Neural cell (in vitro differentiated cells): Measurements from ENCODE around the gene SPTBN2.

Source experiments
- CTCF ChIP-seq: fragments of 450-650 bp; IDR thresholded peaks from 2 replicates; pipeline ENCODE4 v1.5.1; 2014; ENCODE audit warnings: antibody characterized with exemption, mild to moderate bottlenecking, moderate library complexity; ENCODE audit not compliant: poor library complexity, severe bottlenecking
- EP300 ChIP-seq: fragments of 450-650 bp; conservative IDR thresholded peaks from 2 replicates; pipeline ENCODE4 v1.6.1; 2014; ENCODE audit warnings: antibody characterized with exemption, mild to moderate bottlenecking, moderate library complexity; ENCODE audit not compliant: poor library complexity, severe bottlenecking
- EZH2 ChIP-seq: fragments of 200-600, 300-800 bp; shearing (Covaris generic), sonication (generic); IDR thresholded peaks from 2 replicates; pipeline ENCODE4 v1.6.1; 2014; ENCODE audit warnings: antibody characterized with exemption, low read length, borderline replicate concordance, mild to moderate bottlenecking; ENCODE audit not compliant: insufficient read depth, poor library complexity, severe bottlenecking
- MXI1 ChIP-seq: fragments of 450-650 bp; conservative IDR thresholded peaks from 2 replicates; pipeline ENCODE4 v1.6.1; 2014; ENCODE audit warnings: antibody characterized with exemption, mild to moderate bottlenecking; ENCODE audit not compliant: poor library complexity, severe bottlenecking
- POLR2AphosphoS5 ChIP-seq: IDR thresholded peaks from 2 replicates; pipeline ENCODE4 v1.6.1; 2012
- RAD21 ChIP-seq: fragments of 450-650 bp; conservative IDR thresholded peaks from 2 replicates; pipeline ENCODE4 v1.6.1; 2014; ENCODE audit warnings: antibody characterized with exemption, mild to moderate bottlenecking, moderate library complexity
- TAF1 ChIP-seq: IDR thresholded peaks from 2 replicates; pipeline ENCODE4 v1.6.1; 2012; ENCODE audit warnings: low read depth

- TF ChIP-seq EZH2 = no peak
- TF ChIP-seq CTCF = no peak
- no peak for TF ChIP-seq TAF1
- no peak for TF ChIP-seq POLR2AphosphoS5
- TF ChIP-seq MXI1 = no peak
- TF ChIP-seq EP300 = no peak
- no peak for TF ChIP-seq RAD21
Observed at GRCh38 chr11:66768088-66768521, 39.1 kb upstream of the SPTBN2 start.
